ENCODE results near the gene NLRP8. TPM values are rescaled to one million over a fixed set of nuclear protein-coding genes. Genes with fewer than 3 reads are reported as not detected.

The NLRP8 gene
- total RNA-seq = not detected in 2 replicates

DNA sequence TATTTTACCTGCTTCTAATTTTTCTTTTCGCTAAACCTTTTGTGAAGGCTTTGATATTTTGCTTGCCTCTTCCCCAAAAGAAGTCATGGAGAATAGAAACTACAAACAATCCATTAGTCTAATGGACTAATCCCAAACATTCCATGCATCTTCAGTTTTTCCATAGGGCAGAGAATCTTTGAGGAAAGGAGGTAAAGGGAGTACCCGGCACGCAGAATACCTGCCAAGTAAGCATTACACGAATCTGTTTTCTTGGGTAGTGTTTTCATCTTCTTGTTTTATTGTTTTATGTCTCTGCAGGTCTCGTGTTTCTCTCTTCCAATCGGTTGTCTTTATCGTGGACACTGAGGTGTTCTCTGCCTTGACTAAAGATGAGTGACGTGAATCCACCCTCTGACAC lies at the start of gene NLRP8:
NLRP8 (plus strand) TSS at position 301 of the 400 bp plus-strand sequence.

DNA sequence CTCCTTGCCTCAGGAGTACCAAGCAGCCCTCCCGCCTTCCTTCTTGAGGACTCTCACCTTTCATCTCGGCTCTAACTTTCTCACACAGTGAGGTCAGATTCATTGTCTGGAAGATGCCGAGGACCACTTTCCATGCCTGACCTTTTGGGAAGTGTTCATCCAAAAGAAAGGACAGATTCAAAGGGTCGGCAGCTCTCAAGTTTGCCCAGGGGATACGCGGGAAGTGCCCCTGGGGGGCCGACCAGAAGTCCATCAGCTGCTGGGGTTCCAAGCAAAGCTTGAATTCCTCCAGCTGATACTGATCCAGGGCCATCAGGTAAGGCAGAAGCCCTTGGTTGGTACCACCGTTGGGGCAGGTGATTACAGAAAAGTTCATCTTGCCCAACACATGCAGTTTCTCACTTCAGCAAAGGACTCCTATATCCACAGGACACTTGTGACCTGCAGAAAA lies 15.7 kb upstream of the NLRP8 start, which contains the start of gene NLRP13:
NLRP13 (minus strand) TSS at position 401 of the 451 bp plus-strand sequence; CDS start at position 376, 25 bp downstream.

DNA sequence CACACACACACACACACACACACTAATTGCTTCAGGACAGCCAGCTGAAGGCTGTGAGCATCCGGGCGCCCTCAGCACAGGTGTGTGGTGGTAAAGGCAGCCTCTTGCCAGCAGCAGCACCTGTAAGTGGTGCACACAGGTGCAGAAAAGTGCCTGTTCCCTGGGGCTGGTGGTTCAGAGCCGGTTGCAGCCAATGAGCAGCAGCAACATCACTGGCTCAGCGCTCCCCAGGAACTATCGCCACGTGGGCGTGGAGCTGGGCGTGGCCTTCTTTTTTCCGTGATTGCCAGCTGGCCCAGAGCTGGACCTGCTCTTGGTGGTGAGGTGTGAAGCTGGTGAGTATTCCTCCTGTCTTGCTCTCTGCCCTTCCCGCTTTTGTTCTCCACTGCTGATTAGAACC lies 38.9 kb downstream of the NLRP8 start, which contains the start of gene NLRP5:
NLRP5 (plus strand) TSS at position 289 of the 400 bp plus-strand sequence.

Other genes starting within 250 kb of the NLRP8 start
- not detected in 2 replicates for gene NLRP9, start 209.4 kb upstream of the NLRP8 start, total RNA-seq
- not detected in 2 replicates for gene RFPL4A, start 188.7 kb upstream of the NLRP8 start, total RNA-seq
- gene RFPL4AL1, start 178.7 kb upstream of the NLRP8 start, total RNA-seq = not detected in 2 replicates
- gene NLRP11, start 115.8 kb upstream of the NLRP8 start, total RNA-seq = not detected in 2 replicates
- not detected in 2 replicates for gene NLRP4, start 111.3 kb upstream of the NLRP8 start, total RNA-seq
- gene NLRP13, start 15.5 kb upstream of the NLRP8 start, total RNA-seq = not detected in 2 replicates
- gene NLRP5, start 38.9 kb downstream of the NLRP8 start, total RNA-seq = not detected in 2 replicates
- gene ZNF787, start 173.5 kb downstream of the NLRP8 start, total RNA-seq = 20.2 and 30.2 TPM in 2 replicates
- gene ZNF444, start 193.5 kb downstream of the NLRP8 start, total RNA-seq = 12.9 and 13.9 TPM in 2 replicates
- not detected in 2 replicates for gene GALP, start 228.2 kb downstream of the NLRP8 start, total RNA-seq
- gene ZSCAN5B, start 250.0 kb downstream of the NLRP8 start, total RNA-seq = not detected in 2 replicates

Measured in uterine smooth muscle cell (primary cell).